Glutamatergic neuron (in vitro differentiated cells): ENCODE results near the gene ADGRE1. TPM values are rescaled to one million over a fixed set of nuclear protein-coding genes. Genes with fewer than 3 reads are reported as not detected.

Source experiments
- DNase-seq: peaks from one replicate; pipeline ENCODE4 v3.0.0; 2022
- H3K27ac Mint-ChIP-seq: one replicate; pipeline ENCODE4 v1.8.0; 2020; ENCODE audit warnings: mild to moderate bottlenecking, mixed read lengths, inconsistent platforms; ENCODE audit not compliant: unreplicated experiment
- H3K27me3 Mint-ChIP-seq: one replicate; pipeline ENCODE4 v1.8.0; 2020; ENCODE audit warnings: mild to moderate bottlenecking, moderate library complexity, mixed read lengths, inconsistent platforms; ENCODE audit not compliant: unreplicated experiment
- H3K36me3 Mint-ChIP-seq: one replicate; pipeline ENCODE4 v1.8.0; 2020; ENCODE audit warnings: mild to moderate bottlenecking, mixed read lengths, inconsistent platforms; ENCODE audit not compliant: unreplicated experiment
- H3K4me1 Mint-ChIP-seq: one replicate; pipeline ENCODE4 v1.8.0; 2020; ENCODE audit warnings: mild to moderate bottlenecking, low read depth, mixed read lengths, inconsistent platforms; ENCODE audit not compliant: unreplicated experiment
- H3K4me3 Mint-ChIP-seq: one replicate; pipeline ENCODE4 v1.8.0; 2020; ENCODE audit warnings: mild to moderate bottlenecking, mixed read lengths, inconsistent platforms; ENCODE audit not compliant: unreplicated experiment
- H3K9me3 Mint-ChIP-seq: one replicate; pipeline ENCODE4 v1.8.0; 2020; ENCODE audit warnings: mild to moderate bottlenecking, moderate library complexity, mixed read lengths, inconsistent platforms; ENCODE audit not compliant: unreplicated experiment
- CTCF ChIP-seq: fragments of 200-600 bp; sonication (generic); IDR thresholded peaks from one replicate; pipeline ENCODE4 v1.5.0; 2021; ENCODE audit not compliant: partially characterized antibody, unreplicated experiment
- total RNA-seq: library from RNA; stranded (reverse); fragmentation: NEBNext Ultra II Directional; extraction: Animal tissue kit (Norgen Biotek cat#: 25700); gene quantifications from one replicate; pipeline ENCODE4 v1.2.1, GENCODE V29; 2021; ENCODE audit not compliant: unreplicated experiment

The ADGRE1 gene
- total RNA-seq, 1 donor from 2014 or later: not detected

GRCh38 chr19:6875218-6875617 is 12.2 kb upstream of the ADGRE1 start:
- H3K27me3 Mint-ChIP-seq: peaks cover 3% of the 10 kb centered on the region
- no peak overlapping the region for H3K27ac Mint-ChIP-seq
- H3K36me3 Mint-ChIP-seq: peaks cover 18% of the 10 kb centered on the region
- peaks cover 11% of the 10 kb centered on the region for H3K9me3 Mint-ChIP-seq
- no peak for DNase-seq
- H3K4me1 Mint-ChIP-seq: no peaks in the 10 kb centered on the region
- no peak for TF ChIP-seq CTCF
- H3K4me3 Mint-ChIP-seq: no peak overlapping the region

GRCh38 chr19:6876748-6877147 is 10.6 kb upstream of the ADGRE1 start:
- peaks cover 3% of the 10 kb centered on the region for H3K27me3 Mint-ChIP-seq
- no peak overlapping the region for H3K4me3 Mint-ChIP-seq
- no peak for DNase-seq
- H3K36me3 Mint-ChIP-seq: peaks cover 16% of the 10 kb centered on the region
- H3K27ac Mint-ChIP-seq: no peak overlapping the region
- peaks cover 17% of the 10 kb centered on the region for H3K9me3 Mint-ChIP-seq
- H3K4me1 Mint-ChIP-seq: no peaks in the 10 kb centered on the region
- no peak for TF ChIP-seq CTCF

- Mint-ChIP-seq H3K27me3 (peaks cover 3% of the 10 kb centered on the region), H3K27ac (no peak overlapping the region), H3K4me3 (no peak overlapping the region), H3K4me1 (no peaks in the 10 kb centered on the region), H3K9me3 (peaks cover 14% of the 10 kb centered on the region), H3K36me3 (peaks cover 12% of the 10 kb centered on the region)
- DNase-seq: no peak
- TF ChIP-seq CTCF: no peak
Observed at GRCh38 chr19:6877766-6878165, 9.6 kb upstream of the ADGRE1 start.

GRCh38 chr19:6886277-6886897 is 992 bp upstream of the ADGRE1 start:
- Mint-ChIP-seq H3K27ac (no peak overlapping the region), H3K9me3 (peaks cover 9% of the 10 kb centered on the region), H3K36me3 (peaks cover 11% of the 10 kb centered on the region), H3K4me3 (no peak overlapping the region), H3K4me1 (no peaks in the 10 kb centered on the region), H3K27me3 (no peaks in the 10 kb centered on the region)
- no peak for DNase-seq
- no peak for TF ChIP-seq CTCF

- no peak for DNase-seq
- TF ChIP-seq CTCF: no peak
- Mint-ChIP-seq H3K4me3 (peak overlapping the region; percentile 2), H3K27me3 (peaks cover 3% of the 10 kb centered on the region), H3K4me1 (no peaks in the 10 kb centered on the region), H3K9me3 (peaks cover 16% of the 10 kb centered on the region), H3K36me3 (peaks cover 19% of the 10 kb centered on the region), H3K27ac (no peak overlapping the region)
Observed at GRCh38 chr19:6888967-6889366, 1.6 kb downstream of the ADGRE1 start.
